Jurkat, Clone E6-1 (cell line): ENCODE data around the gene GANC.
"Not testable (repeated sequence)": the region's sequence is repeated elsewhere in the genome, so short reads cannot be mapped to it uniquely, and the experiment has no call there.

Experiments used
- DNase-seq: peaks from one replicate; pipeline ENCODE4 v3.0.0-alpha.2; 2011; ENCODE audit warnings: low read depth, low spot score
- H3K4me3 ChIP-seq: 2 replicates; pipeline ENCODE4 v1.5.1; 2011; ENCODE audit warnings: mild to moderate bottlenecking, low read length, control low read depth, moderate library complexity

The GANC gene

DNA sequence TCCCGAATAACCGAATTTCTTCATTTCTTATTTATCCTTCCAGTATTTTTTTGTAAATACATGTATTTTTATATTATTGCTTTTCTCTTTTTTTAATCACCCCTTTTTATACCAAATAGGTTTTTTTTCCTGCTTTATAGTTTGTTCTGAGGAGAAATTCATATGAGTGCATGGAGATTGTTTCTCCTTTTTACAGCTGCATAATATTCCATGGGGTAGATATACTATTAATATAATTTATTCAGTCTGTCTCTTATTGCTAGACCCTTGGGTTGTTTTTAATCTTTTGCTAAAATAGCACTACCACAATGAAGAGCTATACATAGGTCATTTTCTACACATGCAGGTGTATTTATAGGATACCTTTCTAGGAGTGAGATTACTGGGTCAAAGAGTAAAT is 3.8 kb downstream of the GANC start:
- H3K4me3 ChIP-seq, result no peak overlapping the region
- no peak for DNase-seq

GRCh38 chr15:42279234-42279723 is 6.3 kb downstream of the GANC start:
- no peak for DNase-seq

GRCh38 chr15:42282344-42282743 is 9.3 kb downstream of the GANC start:
- DNase-seq, result no peak
- H3K4me3 ChIP-seq, result no peak overlapping the region

More at GRCh38 chr15:42279234-42279723, 6.3 kb downstream of the GANC start:
- no peak overlapping the region for H3K4me3 ChIP-seq

- DNase-seq, result no peak
Observed at GRCh38 chr15:42282926-42283325, 9.9 kb downstream of the GANC start.

GRCh38 chr15:42283671-42284070 is 10.7 kb downstream of the GANC start:
- H3K4me3 ChIP-seq, result no peak overlapping the region
- no peak for DNase-seq

More at GRCh38 chr15:42282926-42283325, 9.9 kb downstream of the GANC start:
- H3K4me3 ChIP-seq, result no peak overlapping the region

GRCh38 chr15:42284551-42284950 is 11.6 kb downstream of the GANC start:
- DNase-seq, result no peak
- no peak overlapping the region for H3K4me3 ChIP-seq

DNA sequence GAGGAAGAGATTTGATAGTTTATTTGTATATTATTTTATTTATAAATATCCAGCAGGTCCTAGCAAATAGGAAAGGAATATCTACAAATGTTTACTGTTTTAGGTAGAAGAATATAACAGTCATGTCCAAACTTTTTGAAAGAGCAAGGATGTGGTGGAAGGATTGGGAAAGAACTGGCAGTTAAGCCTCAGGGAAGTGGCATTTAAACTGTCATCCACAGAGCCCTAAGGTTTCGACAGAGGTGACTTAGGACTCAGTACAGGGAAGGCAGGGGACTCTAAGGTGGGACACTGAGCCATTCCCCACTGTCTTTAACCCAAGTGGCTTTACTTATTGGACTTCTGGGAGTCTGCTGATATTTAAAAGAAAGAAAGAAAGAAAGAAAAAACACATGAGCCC is 12.0 kb downstream of the GANC start:
- H3K4me3 ChIP-seq, result no peak overlapping the region
- no peak for DNase-seq

DNA sequence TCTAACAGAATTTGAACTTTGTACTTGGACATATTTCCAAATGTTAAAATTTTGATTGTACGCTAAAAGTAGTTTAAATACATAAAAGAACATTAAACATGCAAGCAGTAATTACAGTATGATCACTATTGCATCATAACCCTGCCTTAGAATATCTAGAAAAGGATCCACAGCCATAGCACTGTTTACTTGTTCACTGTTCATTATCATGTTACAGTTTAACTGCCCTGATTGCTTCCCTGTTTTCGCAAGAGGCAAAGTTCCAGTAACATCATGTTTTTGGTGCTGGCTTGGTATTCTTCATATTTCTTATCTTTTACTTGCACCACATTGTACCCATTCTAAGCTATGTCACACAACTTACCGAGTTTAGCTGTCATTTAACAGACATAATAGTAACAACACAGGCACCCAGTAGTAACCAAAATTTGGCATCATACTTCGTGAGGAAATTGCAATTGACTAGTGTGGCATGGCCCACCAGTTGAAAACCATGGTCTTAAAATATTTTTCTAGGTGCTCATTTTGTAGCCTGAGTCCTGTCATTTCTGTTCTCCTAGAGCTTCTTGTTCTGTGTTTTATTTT is 13.5 kb downstream of the GANC start:
- no peak overlapping the region for H3K4me3 ChIP-seq
- no peak for DNase-seq

- DNase-seq, result no peak
- no peak overlapping the region for H3K4me3 ChIP-seq
Observed at GRCh38 chr15:42287931-42288330, 14.9 kb downstream of the GANC start.

GRCh38 chr15:42289166-42289565 is 16.2 kb downstream of the GANC start:
- no peak for DNase-seq

GRCh38 chr15:42301004-42301403 is 28.0 kb downstream of the GANC start:
- H3K4me3 ChIP-seq, DNase-seq: not testable (repeated sequence)

More at GRCh38 chr15:42289166-42289565, 16.2 kb downstream of the GANC start:
- no peak overlapping the region for H3K4me3 ChIP-seq

DNA sequence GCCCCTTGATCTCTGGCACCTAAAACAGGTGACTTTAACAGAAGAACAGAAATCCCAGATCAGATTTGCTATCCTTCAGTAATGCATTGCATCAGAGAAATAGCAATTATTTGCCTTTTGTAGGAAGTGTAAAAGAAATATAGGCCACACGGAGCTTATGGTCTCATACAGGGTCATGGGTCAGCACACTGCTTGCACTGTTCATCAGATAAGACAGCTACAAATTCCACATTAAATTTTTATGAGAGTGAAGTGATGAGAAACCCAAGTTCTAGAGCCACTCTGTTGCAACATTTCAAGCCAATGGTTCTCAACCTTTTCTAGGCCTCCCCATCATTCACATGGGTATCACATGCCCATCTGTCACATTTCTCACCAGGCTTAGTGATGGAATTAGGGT is 33.7 kb downstream of the GANC start:
- no peak overlapping the region for H3K4me3 ChIP-seq
- no peak for DNase-seq

DNA sequence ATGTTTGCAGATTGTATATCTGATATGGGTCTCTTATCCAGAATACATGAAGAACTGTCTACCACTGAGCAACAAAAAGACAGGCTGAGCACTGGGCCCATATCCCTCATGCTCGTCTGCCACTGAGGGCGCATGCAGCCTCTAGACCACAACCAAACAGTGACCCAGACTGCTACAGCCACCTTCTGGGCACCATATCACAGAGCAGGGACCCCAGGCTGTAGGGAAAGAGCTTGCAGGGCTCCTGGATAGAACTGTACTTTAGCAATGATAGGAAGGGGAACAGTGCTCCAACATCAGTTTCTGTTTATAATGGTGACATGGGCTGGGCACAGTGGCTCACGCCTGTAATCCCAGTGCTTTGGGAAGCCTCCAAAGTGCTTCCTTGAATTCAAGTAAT is 40.5 kb downstream of the GANC start:
- DNase-seq, result no peak
- H3K4me3 ChIP-seq, result no peak overlapping the region

GRCh38 chr15:42314818-42315217 is 41.8 kb downstream of the GANC start:
- H3K4me3 ChIP-seq, result no peak overlapping the region
- DNase-seq, result no peak

- DNase-seq, result no peak
- no peak overlapping the region for H3K4me3 ChIP-seq
Observed at GRCh38 chr15:42315521-42315920, 42.5 kb downstream of the GANC start.

DNA sequence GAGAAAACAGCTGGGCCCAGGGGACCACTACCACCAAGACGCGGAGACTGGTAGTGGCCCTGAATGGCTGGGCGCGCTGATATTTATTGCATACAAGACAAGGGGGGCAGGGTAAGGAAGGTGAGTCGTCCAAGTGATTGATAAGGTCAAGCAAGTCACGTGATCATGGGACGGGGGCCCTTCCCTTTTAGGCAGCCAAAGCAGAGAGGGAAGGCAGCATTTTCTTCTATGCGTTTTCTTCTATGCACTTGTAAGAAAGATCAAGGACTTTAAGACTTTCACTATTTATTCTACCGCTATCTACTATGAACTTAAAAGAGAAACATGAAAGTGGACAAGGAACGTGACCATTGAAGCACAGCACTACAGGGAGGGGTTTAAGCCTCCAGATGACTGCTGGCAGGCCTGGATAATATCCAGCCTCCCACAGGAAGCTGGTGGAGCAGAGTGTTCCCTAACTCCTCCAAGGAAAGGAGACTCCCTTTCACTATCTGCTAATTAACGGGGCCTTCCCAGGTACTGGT is 43.3 kb downstream of the GANC start:
- DNase-seq, H3K4me3 ChIP-seq: not testable (repeated sequence)

GRCh38 chr15:42319206-42319605 is 46.2 kb downstream of the GANC start:
- no peak overlapping the region for H3K4me3 ChIP-seq
- no peak for DNase-seq

DNA sequence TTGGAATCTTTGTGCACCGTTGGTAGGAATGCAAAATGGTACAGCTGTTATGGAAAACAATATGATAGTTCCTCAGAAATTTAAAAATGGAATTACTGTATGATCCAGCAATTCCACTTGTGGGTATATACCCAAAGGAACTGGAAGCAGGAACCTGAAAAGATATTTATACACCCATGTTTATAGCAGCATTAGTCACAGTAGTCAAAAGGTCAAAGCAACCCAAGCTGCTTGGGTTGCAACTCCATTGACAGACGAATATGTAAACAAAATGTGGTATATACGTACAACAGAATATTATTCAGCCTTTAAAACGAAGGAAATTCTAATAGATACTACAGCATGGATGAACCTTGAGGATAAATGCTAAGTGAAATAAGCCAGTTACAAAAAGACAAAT is 51.3 kb downstream of the GANC start:
- no peak overlapping the region for H3K4me3 ChIP-seq
- DNase-seq, result no peak

GRCh38 chr15:42329161-42329560 is 56.2 kb downstream of the GANC start:
- H3K4me3 ChIP-seq, result no peak overlapping the region
- no peak for DNase-seq

DNA sequence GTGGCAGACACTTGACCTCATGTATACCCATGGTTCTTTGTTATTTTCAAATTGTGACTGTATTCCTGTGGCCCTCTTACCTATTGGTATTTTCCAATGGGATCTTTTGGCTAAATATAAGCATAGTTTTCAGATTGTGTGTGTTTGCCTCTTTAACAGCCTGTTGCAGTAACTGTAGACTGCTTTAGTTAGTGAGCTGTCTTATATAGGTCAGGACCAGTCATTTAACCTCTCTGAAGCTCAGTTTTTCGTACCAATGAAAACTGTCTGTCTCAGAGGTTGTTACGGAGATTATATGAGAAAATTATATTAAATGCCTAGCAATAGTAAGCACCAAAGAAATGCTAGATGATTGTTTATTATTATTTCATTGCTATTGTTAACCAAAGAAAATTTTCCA is 57.0 kb downstream of the GANC start:
- H3K4me3 ChIP-seq, result no peak overlapping the region
- no peak for DNase-seq

- DNase-seq, result no peak
- no peak overlapping the region for H3K4me3 ChIP-seq
Observed at GRCh38 chr15:42331235-42331634, 58.2 kb downstream of the GANC start.
